ENCODE measurements around the gene OR52W1.
A peak's percentile ranks its signal among the peaks of the same experiment; 100 is the strongest.
"Not testable (repeated sequence)": the region's sequence is repeated elsewhere in the genome, so short reads cannot be mapped to it uniquely, and the experiment has no call there.

The OR52W1 gene

GRCh38 chr11:6219359-6219758 lies 20.3 kb downstream of the OR52W1 start:
- peak; percentile 38 to 72 (median 60) for DNase-seq

GRCh38 chr11:6223854-6224253 lies 24.8 kb downstream of the OR52W1 start:
- DNase-seq, result no peak

GRCh38 chr11:6224421-6224820 lies 25.4 kb downstream of the OR52W1 start:
- no peak for DNase-seq

GRCh38 chr11:6225024-6225423 lies 26.0 kb downstream of the OR52W1 start:
- no peak for DNase-seq

- DNase-seq, result peak in 3 of 4 experiments; percentile 44 to 65 (median 60)
Measured at GRCh38 chr11:6225896-6226295, 26.9 kb downstream of the OR52W1 start.

- DNase-seq, result no peak
Measured at GRCh38 chr11:6228520-6228919, 29.5 kb downstream of the OR52W1 start.

GRCh38 chr11:6229911-6230310 lies 30.9 kb downstream of the OR52W1 start:
- no peak for DNase-seq

- DNase-seq, result no peak
Measured at GRCh38 chr11:6232899-6233298, 33.9 kb downstream of the OR52W1 start.

- DNase-seq, result no peak
Measured at GRCh38 chr11:6233984-6234386, 35.0 kb downstream of the OR52W1 start.

GRCh38 chr11:6234387-6235107 lies 35.5 kb downstream of the OR52W1 start, which contains the start of gene FHIP1B:
Gene FHIP1B, minus strand, starts transcription at chr11:6234636. Its CDS starts 10,120 bp downstream, at chr11:6224516.
- peak; percentile 99 to 100 (median 100) for DNase-seq

- DNase-seq, result peak; percentile 54 to 79 (median 65)
Measured at GRCh38 chr11:6237266-6237665, 38.2 kb downstream of the OR52W1 start.

- DNase-seq, result no peak
Measured at GRCh38 chr11:6237761-6238302, 38.8 kb downstream of the OR52W1 start.

- no peak for DNase-seq
Measured at GRCh38 chr11:6238902-6239301, 39.9 kb downstream of the OR52W1 start, which contains the start of gene CNGA4. Gene CNGA4, plus strand, starts transcription at chr11:6239089. Its CDS starts 118 bp downstream, at chr11:6239207.

- DNase-seq, result no peak
Measured at GRCh38 chr11:6240139-6240538, 41.1 kb downstream of the OR52W1 start.

- peak; percentile 53 to 62 (median 58) for DNase-seq
Measured at GRCh38 chr11:6240781-6241180, 41.8 kb downstream of the OR52W1 start.

GRCh38 chr11:6241316-6241715 lies 42.3 kb downstream of the OR52W1 start:
- no peak for DNase-seq

GRCh38 chr11:6245536-6245935 lies 46.5 kb downstream of the OR52W1 start:
- DNase-seq, result no peak

- DNase-seq, result peak in 1 of 4 experiments; percentile 18
Measured at GRCh38 chr11:6248248-6248647, 49.2 kb downstream of the OR52W1 start.

- DNase-seq, result not testable (repeated sequence)
Measured at GRCh38 chr11:6248897-6249296, 49.9 kb downstream of the OR52W1 start.
